ENCODE measurements around the gene DHX40. TPM values are rescaled to one million over a fixed set of nuclear protein-coding genes. Genes with fewer than 3 reads are reported as not detected.

The DHX40 gene
- total and polyA plus RNA-seq, 2 of the 13 experiments (the other 11 are each of a cell fraction or from before 2014, with no cell fraction given) = 22.2 to 37.0 TPM

- TF ChIP-seq ONECUT2 (CRISPR knock-in tag; IDR thresholded peaks at IDR 0.05) = peak; percentile 67; the same call in 1 of the 2 replicates
- TF ChIP-seq ELF3 (CRISPR knock-in tag; IDR thresholded peaks at IDR 0.05) = peak; percentile 89
- TF ChIP-seq ZKSCAN8 (CRISPR knock-in tag; IDR thresholded peaks at IDR 0.05; ENCODE audit: borderline replicate concordance) = 0 out of 2 replicates have a peak, but pooled peaks have one; percentile 79
- TF ChIP-seq SALL1 (CRISPR knock-in tag; IDR thresholded peaks at IDR 0.05) = peak; percentile 81
- TF ChIP-seq, protein P1, sequence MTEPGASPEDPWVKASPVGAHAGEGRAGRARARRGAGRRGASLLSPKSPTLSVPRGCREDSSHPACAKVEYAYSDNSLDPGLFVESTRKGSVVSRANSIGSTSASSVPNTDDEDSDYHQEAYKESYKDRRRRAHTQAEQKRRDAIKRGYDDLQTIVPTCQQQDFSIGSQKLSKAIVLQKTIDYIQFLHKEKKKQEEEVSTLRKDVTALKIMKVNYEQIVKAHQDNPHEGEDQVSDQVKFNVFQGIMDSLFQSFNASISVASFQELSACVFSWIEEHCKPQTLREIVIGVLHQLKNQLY (CRISPR knock-in tag; IDR thresholded peaks at IDR 0.05) = peak; percentile 86
- TF ChIP-seq NR2F2 (IDR thresholded peaks at IDR 0.05; ENCODE audit: borderline replicate concordance, low read depth) = peak; percentile 74; the same call in 1 of the 2 replicates
- TF ChIP-seq CEBPZ (IDR thresholded peaks at IDR 0.05; ENCODE audit: low read length) = no peak
- 0 out of 2 replicates have a peak, but pooled peaks have one; percentile 67 for TF ChIP-seq ZNF17 (CRISPR knock-in tag; IDR thresholded peaks at IDR 0.05)
- peak; percentile 95 for TF ChIP-seq SPEN (CRISPR knock-in tag; IDR thresholded peaks at IDR 0.05; ENCODE audit: low read depth)
- TF ChIP-seq RBFOX2 (IDR thresholded peaks at IDR 0.05; ENCODE audit: low read depth, low read length) = peak; percentile 95
- TF ChIP-seq KDM4B (CRISPR knock-in tag; IDR thresholded peaks at IDR 0.05) = peak; percentile 88
- no peak; the same call in 1 of the 2 replicates for TF ChIP-seq CHCHD3 (CRISPR knock-in tag; IDR thresholded peaks at IDR 0.05)
- no peak; the same call in 1 of the 2 replicates for TF ChIP-seq FOXJ3 (CRISPR knock-in tag; IDR thresholded peaks at IDR 0.05; ENCODE audit: borderline replicate concordance)
- TF ChIP-seq, protein P2, sequence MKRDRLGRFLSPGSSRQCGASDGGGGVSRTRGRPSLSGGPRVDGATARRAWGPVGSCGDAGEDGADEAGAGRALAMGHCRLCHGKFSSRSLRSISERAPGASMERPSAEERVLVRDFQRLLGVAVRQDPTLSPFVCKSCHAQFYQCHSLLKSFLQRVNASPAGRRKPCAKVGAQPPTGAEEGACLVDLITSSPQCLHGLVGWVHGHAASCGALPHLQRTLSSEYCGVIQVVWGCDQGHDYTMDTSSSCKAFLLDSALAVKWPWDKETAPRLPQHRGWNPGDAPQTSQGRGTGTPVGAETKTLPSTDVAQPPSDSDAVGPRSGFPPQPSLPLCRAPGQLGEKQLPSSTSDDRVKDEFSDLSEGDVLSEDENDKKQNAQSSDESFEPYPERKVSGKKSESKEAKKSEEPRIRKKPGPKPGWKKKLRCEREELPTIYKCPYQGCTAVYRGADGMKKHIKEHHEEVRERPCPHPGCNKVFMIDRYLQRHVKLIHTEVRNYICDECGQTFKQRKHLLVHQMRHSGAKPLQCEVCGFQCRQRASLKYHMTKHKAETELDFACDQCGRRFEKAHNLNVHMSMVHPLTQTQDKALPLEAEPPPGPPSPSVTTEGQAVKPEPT (CRISPR knock-in tag; IDR thresholded peaks at IDR 0.05; ENCODE audit: low read depth) = no peak; the same call in 1 of the 2 replicates
- TF ChIP-seq THAP11 (CRISPR knock-in tag; IDR thresholded peaks at IDR 0.05) = peak; percentile 91
- peak; percentile 77 for TF ChIP-seq ZNF747 (CRISPR knock-in tag; IDR thresholded peaks at IDR 0.05; ENCODE audit: borderline replicate concordance)
- no peak for TF ChIP-seq ZNF512 (CRISPR knock-in tag; IDR thresholded peaks at IDR 0.05)
- TF ChIP-seq RCOR2 (CRISPR knock-in tag; IDR thresholded peaks at IDR 0.05) = peak; percentile 59; the same call in 1 of the 2 replicates
- TF ChIP-seq, protein P3, sequence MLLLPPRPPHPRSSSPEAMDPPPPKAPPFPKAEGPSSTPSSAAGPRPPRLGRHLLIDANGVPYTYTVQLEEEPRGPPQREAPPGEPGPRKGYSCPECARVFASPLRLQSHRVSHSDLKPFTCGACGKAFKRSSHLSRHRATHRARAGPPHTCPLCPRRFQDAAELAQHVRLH (CRISPR knock-in tag; IDR thresholded peaks at IDR 0.05; ENCODE audit: borderline replicate concordance, low read depth) = peak; percentile 89
- peak; percentile 89; the same call in 1 of the 2 replicates for TF ChIP-seq ZNF546 (CRISPR knock-in tag; conservative IDR thresholded peaks at IDR 0.05)
- TF ChIP-seq EHMT2 (IDR thresholded peaks at IDR 0.05; ENCODE audit: borderline replicate concordance, low read depth, low read length) = no peak
- TF ChIP-seq ZNF766 (CRISPR knock-in tag; IDR thresholded peaks at IDR 0.05; ENCODE audit: borderline replicate concordance) = peak; percentile 65; the same call in 1 of the 2 replicates
Measured at GRCh38 chr17:59619298-59620063, 54.1 kb downstream of the DHX40 start, which contains the start of gene CLTC (continued).

All from HepG2 (cell line).